BE2C (cell line): ENCODE measurements around the gene RNF121.

ENCODE experiments used
- DNase-seq: peaks from one replicate; pipeline ENCODE4 v3.0.0-alpha.2; 2020
- H3K27me3 ChIP-seq: fragments of 250-450 bp; sonication (Bioruptor Pico); 2 replicates; pipeline ENCODE4 v1.5.1; 2020; ENCODE audit warnings: mild to moderate bottlenecking
- H3K36me3 ChIP-seq: fragments of 250-450 bp; sonication (Bioruptor Pico); 2 replicates; pipeline ENCODE4 v1.5.1; 2020; ENCODE audit warnings: mild to moderate bottlenecking
- H3K4me1 ChIP-seq: fragments of 250-450 bp; sonication (Bioruptor Pico); 2 replicates; pipeline ENCODE4 v1.5.1; 2020
- H3K4me3 ChIP-seq: 2 replicates; pipeline ENCODE4 v1.5.1; 2011; ENCODE audit warnings: low read depth, low read length
- H3K9me3 ChIP-seq: fragments of 250-450 bp; sonication (Bioruptor Pico); 2 replicates; pipeline ENCODE4 v1.5.1; 2020
- TF ChIP-seq, protein P1 (sequence below): IDR thresholded peaks from 2 replicates; pipeline ENCODE4 v1.5.1; 2012; ENCODE audit warnings: mild to moderate bottlenecking, low read depth, low read length

Gene RNF121

DNA sequence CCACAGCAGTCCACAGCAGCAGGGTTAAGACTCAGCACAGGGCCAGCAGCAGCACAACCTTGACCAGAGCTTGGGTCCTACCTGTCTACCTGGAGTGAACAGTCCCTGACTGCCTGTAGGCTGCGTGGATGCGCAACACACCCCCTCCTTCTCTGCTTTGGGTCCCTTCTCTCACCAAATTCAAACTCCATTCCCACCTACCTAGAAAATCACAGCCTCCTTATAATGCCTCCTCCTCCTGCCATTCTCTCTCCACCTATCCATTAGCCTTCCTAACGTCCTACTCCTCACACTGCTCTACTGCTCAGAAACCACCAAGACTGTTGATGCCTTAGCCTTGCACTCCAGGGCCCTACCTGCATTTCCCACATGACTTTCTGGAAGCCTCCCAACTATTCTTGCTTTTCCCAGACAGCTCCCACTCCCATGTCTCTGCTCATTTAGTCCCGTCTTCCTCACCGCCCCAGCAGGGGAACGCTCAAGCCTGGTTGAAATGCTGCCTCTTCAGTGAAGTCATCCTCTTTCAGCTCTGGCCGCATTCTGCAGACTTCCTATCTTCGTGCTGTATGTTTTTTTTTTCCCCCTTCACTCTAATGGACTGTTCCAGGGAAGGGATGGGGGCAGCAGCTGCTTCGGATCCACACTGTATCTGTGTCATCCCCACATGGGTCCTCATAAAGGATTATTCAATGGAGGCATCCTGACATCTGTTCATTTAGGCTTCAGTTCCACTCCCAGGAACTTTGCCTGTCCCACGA is 73.2 kb downstream of the RNF121 start:
- no peaks in the 10 kb centered on the region for H3K27me3 ChIP-seq
- TF ChIP-seq, protein P1, sequence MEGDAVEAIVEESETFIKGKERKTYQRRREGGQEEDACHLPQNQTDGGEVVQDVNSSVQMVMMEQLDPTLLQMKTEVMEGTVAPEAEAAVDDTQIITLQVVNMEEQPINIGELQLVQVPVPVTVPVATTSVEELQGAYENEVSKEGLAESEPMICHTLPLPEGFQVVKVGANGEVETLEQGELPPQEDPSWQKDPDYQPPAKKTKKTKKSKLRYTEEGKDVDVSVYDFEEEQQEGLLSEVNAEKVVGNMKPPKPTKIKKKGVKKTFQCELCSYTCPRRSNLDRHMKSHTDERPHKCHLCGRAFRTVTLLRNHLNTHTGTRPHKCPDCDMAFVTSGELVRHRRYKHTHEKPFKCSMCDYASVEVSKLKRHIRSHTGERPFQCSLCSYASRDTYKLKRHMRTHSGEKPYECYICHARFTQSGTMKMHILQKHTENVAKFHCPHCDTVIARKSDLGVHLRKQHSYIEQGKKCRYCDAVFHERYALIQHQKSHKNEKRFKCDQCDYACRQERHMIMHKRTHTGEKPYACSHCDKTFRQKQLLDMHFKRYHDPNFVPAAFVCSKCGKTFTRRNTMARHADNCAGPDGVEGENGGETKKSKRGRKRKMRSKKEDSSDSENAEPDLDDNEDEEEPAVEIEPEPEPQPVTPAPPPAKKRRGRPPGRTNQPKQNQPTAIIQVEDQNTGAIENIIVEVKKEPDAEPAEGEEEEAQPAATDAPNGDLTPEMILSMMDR: no peak
- H3K36me3 ChIP-seq: peaks cover 57% of the 10 kb centered on the region
- no peak for DNase-seq
- H3K4me3 ChIP-seq: no peak overlapping the region
- H3K4me1 ChIP-seq: no peaks in the 10 kb centered on the region
- no peaks in the 10 kb centered on the region for H3K9me3 ChIP-seq

DNA sequence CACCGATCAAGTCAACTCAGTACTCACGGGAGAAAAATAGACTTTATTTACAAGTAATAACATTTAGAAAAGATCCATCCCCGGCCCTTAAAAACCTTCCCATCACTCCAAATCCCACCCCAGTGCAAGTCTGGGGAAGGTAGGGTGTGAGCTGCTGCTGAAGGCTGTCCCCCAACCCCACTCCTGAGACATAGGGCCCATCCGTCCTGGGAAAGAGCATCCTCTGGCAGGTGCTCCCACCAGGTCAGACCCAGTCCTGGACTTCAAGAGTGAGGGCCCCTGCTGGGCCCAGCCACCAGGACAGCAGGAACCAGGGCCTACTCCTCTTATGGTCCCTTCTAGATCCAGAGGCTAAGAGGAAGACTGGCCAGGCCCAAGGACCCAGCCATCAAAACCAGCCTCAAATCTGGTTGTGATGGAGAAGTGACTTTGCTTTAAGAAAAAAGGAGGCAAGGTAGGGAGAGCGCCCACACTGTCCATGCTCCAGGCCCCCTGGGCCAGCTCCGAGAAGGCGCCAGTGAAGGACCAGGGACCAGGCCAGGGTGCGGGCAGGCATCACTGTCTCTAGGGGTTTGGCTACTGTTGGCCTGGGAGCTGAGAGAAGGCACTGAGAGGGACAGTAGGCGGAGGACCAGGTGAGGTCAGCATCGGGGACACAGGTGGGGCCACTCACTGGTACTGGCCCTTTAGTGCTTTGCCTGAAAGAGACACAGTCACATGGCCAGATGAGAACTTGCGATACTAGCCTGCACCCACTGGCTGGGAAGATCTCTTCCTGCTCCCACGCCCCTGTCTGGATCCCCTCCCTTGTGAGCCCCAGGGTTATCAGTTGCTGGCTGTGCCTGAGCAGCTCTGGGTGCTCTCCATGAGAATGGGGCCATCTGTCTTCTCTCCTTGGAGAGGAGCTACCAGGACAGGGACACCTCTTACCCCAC is 74.3 kb downstream of the RNF121 start:
- no peaks in the 10 kb centered on the region for H3K27me3 ChIP-seq
- H3K4me1 ChIP-seq: no peaks in the 10 kb centered on the region
- DNase-seq: no peak
- TF ChIP-seq, protein P1: no peak
- peaks cover 68% of the 10 kb centered on the region for H3K36me3 ChIP-seq
- no peak overlapping the region for H3K4me3 ChIP-seq
- no peaks in the 10 kb centered on the region for H3K9me3 ChIP-seq

DNA sequence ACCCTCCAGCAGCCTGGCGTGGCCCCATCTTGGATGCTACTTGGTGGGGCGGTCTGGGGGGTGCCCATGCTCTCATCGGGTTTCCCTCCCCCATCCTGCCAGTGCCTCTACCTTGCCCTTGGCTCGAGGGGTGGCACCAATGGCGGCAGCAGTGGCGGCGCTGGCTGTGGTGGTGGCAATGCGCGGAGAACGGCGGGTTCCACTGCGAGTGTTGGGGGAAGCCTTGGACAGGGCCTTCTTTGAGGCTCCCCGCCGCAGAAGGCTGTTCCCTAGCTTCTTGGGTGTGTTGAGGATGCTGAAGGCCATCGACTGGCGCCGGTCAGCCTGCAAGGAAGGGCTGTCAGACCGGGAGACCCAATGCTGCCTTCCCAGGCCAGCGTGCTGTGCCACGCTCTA is 74.9 kb downstream of the RNF121 start:
- no peak overlapping the region for H3K4me3 ChIP-seq
- TF ChIP-seq, protein P1: no peak
- H3K27me3 ChIP-seq: no peaks in the 10 kb centered on the region
- DNase-seq: no peak
- H3K9me3 ChIP-seq: no peaks in the 10 kb centered on the region
- H3K4me1 ChIP-seq: no peaks in the 10 kb centered on the region
- H3K36me3 ChIP-seq: peaks cover 75% of the 10 kb centered on the region

DNA sequence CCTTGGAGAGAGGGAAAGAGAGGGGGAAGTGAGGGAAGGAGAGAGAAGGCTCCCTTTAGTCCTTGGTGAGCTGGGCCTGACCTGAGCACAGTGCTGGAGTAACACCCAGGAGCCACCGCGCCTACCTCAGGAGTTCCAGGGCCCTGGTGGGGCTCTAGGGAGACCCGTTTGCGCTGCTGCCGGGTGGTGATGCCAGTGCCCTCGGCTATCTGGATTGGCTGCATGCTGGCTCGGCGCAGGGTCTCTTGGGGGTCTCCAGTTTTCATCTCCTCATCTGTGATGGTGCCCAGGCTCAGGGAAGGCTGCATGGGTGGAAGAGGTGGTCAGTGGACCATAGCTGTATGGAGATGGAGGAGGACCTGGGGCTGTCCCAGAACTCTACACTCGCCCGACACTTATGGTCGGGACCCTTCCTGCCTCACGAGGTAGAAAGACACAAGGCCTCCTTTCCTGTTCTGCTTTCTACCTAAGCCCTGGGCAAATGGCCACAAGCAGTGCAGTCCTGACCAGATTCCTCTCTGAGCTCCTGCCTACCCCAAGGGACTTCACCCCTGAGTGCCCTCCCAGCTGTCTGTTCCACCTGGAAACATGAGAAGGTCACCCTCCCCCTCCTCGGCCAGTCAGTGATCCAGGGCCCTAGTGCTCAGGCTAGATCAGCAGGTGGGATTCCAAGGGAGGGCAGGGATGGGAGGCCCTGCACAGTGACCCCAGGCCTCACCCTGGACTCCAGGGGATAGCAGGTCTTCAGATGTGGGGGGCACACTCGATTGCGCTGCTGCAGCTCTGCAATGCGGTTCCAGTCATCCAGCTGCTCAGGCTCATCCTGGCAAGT is 75.9 kb downstream of the RNF121 start:
- Histone ChIP-seq H3K36me3 (peaks cover 80% of the 10 kb centered on the region), H3K27me3 (no peaks in the 10 kb centered on the region), H3K4me1 (no peaks in the 10 kb centered on the region), H3K4me3 (no peak overlapping the region), H3K9me3 (no peaks in the 10 kb centered on the region)
- no peak for DNase-seq
- TF ChIP-seq, protein P1: no peak

DNA sequence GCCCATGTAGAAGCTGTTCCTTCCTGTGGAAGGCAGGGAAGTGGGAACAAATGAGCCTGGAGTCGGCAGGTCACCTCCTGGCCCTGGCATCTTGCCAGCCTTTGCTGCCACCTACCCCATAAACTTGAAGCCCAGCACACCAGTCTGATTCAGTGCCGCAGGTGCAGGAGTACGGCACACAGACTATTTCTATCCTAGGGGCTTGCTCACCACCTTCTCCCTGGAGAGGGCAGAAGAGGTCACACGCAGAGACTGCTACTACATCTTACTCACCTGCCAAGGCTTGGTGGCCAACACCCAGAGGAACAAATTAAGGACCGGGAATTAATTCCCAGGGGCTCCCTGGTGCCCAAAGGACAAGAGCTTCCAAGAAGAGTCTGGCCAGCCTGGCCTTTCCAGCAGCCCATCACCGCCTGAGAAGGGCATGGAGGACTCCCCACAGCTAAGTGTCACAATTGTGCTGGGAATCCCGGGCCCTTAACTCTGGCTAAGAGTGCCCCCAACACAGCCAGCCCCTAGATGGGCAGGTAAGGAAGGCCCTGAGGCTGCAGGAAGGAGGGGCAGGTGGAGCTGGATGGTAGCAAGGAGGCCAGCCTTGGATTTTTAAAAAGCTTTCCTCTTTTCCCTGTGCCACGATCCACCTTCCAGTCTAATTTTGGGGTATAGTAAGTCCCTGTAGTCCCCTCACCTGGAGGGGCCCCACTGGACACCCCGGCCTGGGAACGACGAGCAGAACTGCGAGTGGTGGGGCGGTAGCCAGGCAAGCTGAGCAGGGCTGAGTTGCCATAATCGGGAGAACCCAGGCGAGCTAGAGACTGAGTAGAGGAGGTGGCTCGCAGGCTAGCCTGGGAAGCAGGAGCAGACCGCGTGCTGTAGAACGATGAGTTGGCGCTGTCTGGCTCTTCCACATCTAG is 76.8 kb downstream of the RNF121 start:
- Histone ChIP-seq H3K9me3 (no peaks in the 10 kb centered on the region), H3K4me3 (no peak overlapping the region), H3K4me1 (no peaks in the 10 kb centered on the region), H3K27me3 (no peaks in the 10 kb centered on the region), H3K36me3 (peaks cover 86% of the 10 kb centered on the region)
- DNase-seq: no peak
- TF ChIP-seq, protein P1: no peak
